HG02763 (cell line): ENCODE results near the gene SESN2.
A peak's percentile ranks its signal among the peaks of the same experiment; 100 is the strongest.
"Not testable (repeated sequence)": the region's sequence is repeated elsewhere in the genome, so short reads cannot be mapped to it uniquely, and the experiment has no call there.

ENCODE experiments used
- ATAC-seq: cut with Tn5 transposase; IDR thresholded peaks from one replicate; pipeline ENCODE4 v1.9.1; 2021; ENCODE audit warnings: mild to moderate bottlenecking, moderate library complexity; ENCODE audit not compliant: unreplicated experiment

SESN2 gene

GRCh38 chr1:28326984-28327383 is 67.7 kb downstream of the SESN2 start:
- no peak for ATAC-seq

DNA sequence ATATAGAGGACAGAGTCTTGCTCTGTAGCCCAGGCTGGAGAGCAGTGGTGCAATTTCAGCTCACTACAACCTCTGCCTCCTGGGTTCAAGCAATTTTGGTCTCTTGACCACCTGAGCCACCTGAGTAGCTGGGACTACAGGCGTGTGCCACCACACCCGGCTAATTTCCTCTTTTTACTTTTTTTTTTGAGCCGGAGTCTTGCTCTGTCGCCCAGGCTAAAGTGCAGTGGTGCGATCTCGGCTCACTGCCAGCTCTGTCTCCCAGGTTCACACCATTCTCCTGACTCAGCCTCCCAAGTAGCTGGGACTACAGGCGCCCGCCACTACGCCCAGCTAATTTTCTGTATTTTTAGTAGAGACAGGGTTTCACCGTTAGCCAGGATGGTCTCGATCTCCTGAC is 68.1 kb downstream of the SESN2 start:
- ATAC-seq, result not testable (repeated sequence)

- no peak for ATAC-seq
These were observed 68.9 kb downstream of the SESN2 start for GRCh38 chr1:28328228-28328648.

DNA sequence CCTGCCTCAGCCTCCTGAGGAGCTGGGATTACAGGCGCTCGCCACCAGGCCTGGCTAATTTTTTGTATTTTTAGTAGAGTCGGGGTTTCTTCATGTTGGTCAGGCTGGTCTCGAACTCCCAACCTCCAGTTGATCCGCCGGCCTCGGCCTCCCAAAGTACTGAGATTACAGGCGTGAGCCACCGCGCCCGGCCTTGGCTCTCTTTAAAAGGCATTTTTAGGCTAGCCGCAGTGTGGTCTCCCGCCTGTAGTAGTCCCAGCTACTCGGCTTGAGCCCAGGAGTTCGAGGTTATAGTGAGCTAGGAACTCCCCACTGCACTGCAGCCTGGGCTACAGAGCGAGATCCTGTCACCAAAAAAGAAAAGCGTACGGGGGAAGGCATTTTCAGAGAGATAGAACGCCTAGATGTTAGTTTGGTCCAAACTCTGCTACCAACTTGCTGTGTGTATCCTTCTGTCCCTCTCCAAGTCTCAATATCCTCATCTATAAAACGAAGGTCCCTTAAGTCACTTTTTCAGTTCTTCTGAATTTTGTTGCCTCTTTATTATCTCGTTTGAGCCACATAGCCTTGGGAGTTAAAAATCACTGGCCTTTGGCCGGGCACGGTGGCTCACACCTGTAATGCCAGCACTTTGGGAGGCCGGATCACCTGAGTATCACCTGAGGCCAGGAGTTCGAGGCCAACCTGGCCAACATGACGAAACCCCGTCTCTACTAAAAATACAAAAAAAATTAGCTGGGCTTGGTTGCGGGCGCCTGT is 70.3 kb downstream of the SESN2 start:
- peak; percentile 11 for ATAC-seq
